IPS-20b (cell line): ENCODE measurements around the gene WDR74.
"Not testable (repeated sequence)": the region's sequence is repeated elsewhere in the genome, so short reads cannot be mapped to it uniquely, and the experiment has no call there.

ENCODE experiments used
- H3K27ac ChIP-seq: one replicate; pipeline ENCODE4 v1.5.1; 2013; ENCODE audit warnings: low read length
- H3K27me3 ChIP-seq: 2 replicates; pipeline ENCODE4 v1.6.1; 2013; ENCODE audit warnings: mild to moderate bottlenecking, low read length, inconsistent platforms; ENCODE audit not compliant: insufficient read depth
- H3K36me3 ChIP-seq: 2 replicates; pipeline ENCODE4 v1.6.1; 2013; ENCODE audit warnings: low read depth, mild to moderate bottlenecking, inconsistent platforms, low read length, moderate library complexity; ENCODE audit not compliant: insufficient read depth
- H3K4me1 ChIP-seq: 2 replicates; pipeline ENCODE4 v1.6.1; 2013; ENCODE audit warnings: mild to moderate bottlenecking, control low read depth, inconsistent platforms, low read length, moderate library complexity; ENCODE audit not compliant: insufficient read depth
- H3K4me3 ChIP-seq: 2 replicates; pipeline ENCODE4 v1.5.1; 2013; ENCODE audit warnings: mild to moderate bottlenecking, low read length, inconsistent platforms
- H3K9ac ChIP-seq: 2 replicates; pipeline ENCODE4 v1.6.1; 2013; ENCODE audit warnings: low read depth, mild to moderate bottlenecking, inconsistent platforms, low read length, moderate library complexity
- H3K9me3 ChIP-seq: 2 replicates; pipeline ENCODE4 v1.6.1; 2013; ENCODE audit warnings: mild to moderate bottlenecking, low read depth, low read length, inconsistent platforms; ENCODE audit not compliant: insufficient read depth

WDR74 gene

GRCh38 chr11:62847767-62848314 is 8.5 kb upstream of the WDR74 start:
- peaks cover 15% of the 10 kb centered on the region for H3K36me3 ChIP-seq
- no peak overlapping the region for H3K9ac ChIP-seq
- no peak overlapping the region for H3K4me3 ChIP-seq
- no peaks in the 10 kb centered on the region for H3K9me3 ChIP-seq
- no peaks in the 10 kb centered on the region for H3K4me1 ChIP-seq
- no peaks in the 10 kb centered on the region for H3K27me3 ChIP-seq
- H3K27ac ChIP-seq = no peak overlapping the region

- Histone ChIP-seq H3K9ac (no peak overlapping the region), H3K27me3 (no peaks in the 10 kb centered on the region), H3K4me1 (no peaks in the 10 kb centered on the region), H3K27ac (no peak overlapping the region), H3K4me3 (no peak overlapping the region), H3K9me3 (no peaks in the 10 kb centered on the region), H3K36me3 (no peaks in the 10 kb centered on the region)
Observed at GRCh38 chr11:62846177-62846576, 6.8 kb upstream of the WDR74 start.

- Histone ChIP-seq H3K9me3 (no peaks in the 10 kb centered on the region), H3K4me1 (no peaks in the 10 kb centered on the region), H3K27me3 (no peaks in the 10 kb centered on the region), H3K4me3 (no peak overlapping the region), H3K36me3 (no peaks in the 10 kb centered on the region), H3K9ac (no peak overlapping the region), H3K27ac (no peak overlapping the region)
Observed at GRCh38 chr11:62844154-62844553, 4.8 kb upstream of the WDR74 start.

GRCh38 chr11:62843466-62843865 is 4.1 kb upstream of the WDR74 start:
- Histone ChIP-seq H3K4me1 (no peaks in the 10 kb centered on the region), H3K9ac (no peak overlapping the region), H3K4me3 (no peak overlapping the region), H3K36me3 (no peaks in the 10 kb centered on the region), H3K27me3 (no peaks in the 10 kb centered on the region), H3K27ac (no peak overlapping the region), H3K9me3 (no peaks in the 10 kb centered on the region)

- not testable (repeated sequence) for H3K4me1 ChIP-seq, H3K9me3 ChIP-seq, H3K27ac ChIP-seq, H3K36me3 ChIP-seq, H3K27me3 ChIP-seq
- Histone ChIP-seq H3K9ac (peak overlapping the region; percentile 88), H3K4me3 (peak overlapping the region; percentile 72)
Observed at GRCh38 chr11:62842891-62843290, 3.5 kb upstream of the WDR74 start.

- Histone ChIP-seq H3K4me3 (peak overlapping the region; percentile 72), H3K27me3 (no peaks in the 10 kb centered on the region), H3K36me3 (peaks cover 7% of the 10 kb centered on the region; the same call in 1 of the 2 replicates), H3K9ac (peak overlapping the region; percentile 88), H3K9me3 (no peaks in the 10 kb centered on the region), H3K4me1 (no peaks in the 10 kb centered on the region), H3K27ac (peak overlapping the region; percentile 87)
Observed at GRCh38 chr11:62842171-62842741, 2.9 kb upstream of the WDR74 start.

GRCh38 chr11:62841361-62842170 is 2.2 kb upstream of the WDR74 start:
- Histone ChIP-seq H3K9me3 (no peaks in the 10 kb centered on the region), H3K36me3 (peaks cover 12% of the 10 kb centered on the region), H3K27ac (peak overlapping the region; percentile 87), H3K27me3 (no peaks in the 10 kb centered on the region), H3K4me3 (peak overlapping the region; percentile 72), H3K9ac (peak overlapping the region; percentile 88), H3K4me1 (no peaks in the 10 kb centered on the region)

GRCh38 chr11:62840721-62841360 is 1.5 kb upstream of the WDR74 start:
- not testable (repeated sequence) for H3K9me3 ChIP-seq, H3K27ac ChIP-seq, H3K4me1 ChIP-seq, H3K27me3 ChIP-seq
- Histone ChIP-seq H3K4me3 (peak overlapping the region; percentile 100), H3K36me3 (peaks cover 20% of the 10 kb centered on the region), H3K9ac (peak overlapping the region; percentile 98; the same call in 1 of the 2 replicates)

- H3K9ac ChIP-seq = no peak overlapping the region
- peaks cover 47% of the 10 kb centered on the region for H3K36me3 ChIP-seq
- H3K27me3 ChIP-seq = no peaks in the 10 kb centered on the region
- peaks cover 2% of the 10 kb centered on the region; the same call in 1 of the 2 replicates for H3K4me1 ChIP-seq
- no peaks in the 10 kb centered on the region for H3K9me3 ChIP-seq
- H3K27ac ChIP-seq = no peak overlapping the region
- H3K4me3 ChIP-seq = no peak overlapping the region
Observed at GRCh38 chr11:62835336-62835735, 4.1 kb downstream of the WDR74 start.

GRCh38 chr11:62832336-62833234 is 6.8 kb downstream of the WDR74 start, which contains the start of gene TEX54:
Gene TEX54, minus strand, starts transcription at chr11:62832841.
- Histone ChIP-seq H3K9me3 (no peaks in the 10 kb centered on the region), H3K27ac (peak within 1 kb of the TSS; percentile 95), H3K4me1 (peaks cover 4% of the 10 kb centered on the region; the same call in 1 of the 2 replicates), H3K4me3 (peak within 1 kb of the TSS; percentile 97), H3K27me3 (no peaks in the 10 kb centered on the region), H3K36me3 (peaks cover 47% of the 10 kb centered on the region), H3K9ac (peak within 1 kb of the TSS; percentile 94)
